ENCODE results near the gene CACNA1H.

GRCh38 chr16:1121009-1121408 is 31.9 kb upstream of the CACNA1H start:
- no peak for TF ChIP-seq CTCF (IDR thresholded peaks at IDR 0.05; ENCODE audit: insufficient read depth, low read length, poor library complexity, severe bottlenecking)
- TF ChIP-seq EZH2phosphoT487 (conservative IDR thresholded peaks at IDR 0.05; ENCODE audit: low read length), result no peak

Data from SU-DHL-6 (cell line).